ENCODE data around the gene AK1.

Gene AK1

DNA sequence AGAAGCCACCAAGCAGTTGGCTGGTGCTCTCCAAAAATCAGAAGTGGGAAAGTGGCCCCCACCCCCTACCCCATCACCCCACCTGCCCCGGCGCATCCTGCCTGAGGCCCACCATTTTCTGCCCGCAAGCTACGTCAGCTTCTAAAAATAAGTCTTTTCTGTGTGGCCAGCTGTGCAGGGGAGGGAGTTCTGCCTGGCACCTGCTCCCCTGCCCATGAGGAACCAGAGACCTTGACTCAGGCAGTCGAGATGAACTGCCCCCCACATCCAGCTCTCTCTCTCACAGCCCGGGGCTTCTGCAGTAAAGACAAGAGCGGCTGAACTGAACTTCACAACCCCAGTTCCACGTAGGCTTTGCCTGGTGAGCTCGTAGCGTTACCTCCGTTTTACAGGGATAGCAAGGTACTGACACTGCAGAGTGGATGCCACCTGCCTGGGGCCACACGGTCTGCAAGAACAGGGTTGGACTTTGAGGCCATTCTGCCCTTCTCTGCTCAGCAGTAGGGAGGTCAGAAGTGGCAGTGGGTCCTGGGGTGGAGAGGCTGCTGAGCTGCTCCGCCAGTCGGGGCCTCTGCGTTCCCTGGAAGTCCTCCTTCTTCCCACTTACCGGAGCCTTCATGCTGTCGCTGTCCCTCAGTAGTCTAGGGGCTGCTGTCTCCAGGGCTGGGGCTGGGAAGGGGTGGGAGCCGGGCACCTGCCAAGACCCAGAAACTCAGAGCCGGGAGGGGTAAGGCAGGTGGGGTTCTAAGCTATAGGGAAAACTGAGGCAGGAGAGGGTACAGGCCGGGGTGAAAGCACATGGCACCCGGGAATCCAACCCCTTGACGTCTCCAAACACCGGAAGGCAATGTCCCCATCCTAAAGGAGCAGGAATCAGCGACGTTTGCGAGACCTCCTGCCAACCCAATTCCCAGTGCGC is 38.6 kb upstream of the AK1 start:
- Mint-ChIP-seq H3K36me3 (no peaks in the 10 kb centered on the region), H3K27ac (peak overlapping the region; percentile 89), H3K4me1 (ENCODE audit: low read depth) (peaks cover 52% of the 10 kb centered on the region), H3K9me3 (ENCODE audit: low read depth) (no peaks in the 10 kb centered on the region), H3K27me3 (no peaks in the 10 kb centered on the region), H3K4me3 (peak overlapping the region; percentile 91)

DNA sequence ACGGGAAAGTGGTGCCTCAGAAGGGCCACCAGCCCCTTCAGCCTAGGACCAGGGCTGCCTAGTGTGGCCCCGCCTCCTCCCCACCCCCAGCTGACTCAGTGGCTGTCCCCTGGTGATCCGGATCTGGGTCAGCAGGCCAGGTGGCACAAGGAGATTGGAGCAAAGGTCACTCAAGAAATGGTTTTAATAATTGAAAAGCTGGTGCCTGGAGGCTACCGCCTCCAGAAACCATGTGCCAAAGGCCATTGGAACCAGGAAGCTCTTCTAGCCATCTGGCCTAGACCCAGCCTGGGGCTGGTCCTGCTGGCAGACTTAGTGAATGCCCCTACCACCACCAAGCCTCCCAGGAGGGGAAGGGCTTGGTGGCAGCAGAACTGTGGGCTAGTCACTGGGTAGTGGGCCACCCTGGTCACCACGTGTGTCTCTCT is 37.9 kb upstream of the AK1 start:
- H3K4me3 Mint-ChIP-seq = peak overlapping the region; percentile 91
- no peaks in the 10 kb centered on the region for H3K27me3 Mint-ChIP-seq
- H3K9me3 Mint-ChIP-seq (ENCODE audit: low read depth) = no peaks in the 10 kb centered on the region
- no peaks in the 10 kb centered on the region for H3K36me3 Mint-ChIP-seq
- H3K4me1 Mint-ChIP-seq (ENCODE audit: low read depth) = peaks cover 57% of the 10 kb centered on the region
- peak overlapping the region; percentile 89 for H3K27ac Mint-ChIP-seq

DNA sequence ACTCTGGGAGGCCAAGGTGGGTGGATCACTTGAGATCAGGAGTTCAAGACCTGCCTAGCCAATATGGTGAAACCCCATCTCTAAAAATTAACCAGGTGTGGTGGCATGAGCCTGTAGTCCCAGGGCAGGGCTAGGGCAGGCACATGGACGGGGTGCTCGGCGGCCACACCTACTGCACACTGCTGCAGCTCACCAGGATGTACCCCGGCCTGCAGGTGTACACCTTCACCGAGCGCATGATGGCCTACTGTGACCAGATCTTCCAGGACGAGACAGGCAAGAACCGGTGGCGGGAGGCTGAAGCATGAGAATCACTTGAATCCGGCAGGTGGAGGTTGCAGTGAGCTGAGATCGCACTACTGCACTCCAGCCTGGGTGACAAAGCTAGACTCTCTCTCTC is 36.2 kb upstream of the AK1 start:
- Mint-ChIP-seq H3K4me1 (ENCODE audit: low read depth) (peaks cover 48% of the 10 kb centered on the region), H3K36me3 (no peaks in the 10 kb centered on the region), H3K27ac (no peak overlapping the region), H3K9me3 (ENCODE audit: low read depth) (no peaks in the 10 kb centered on the region), H3K27me3 (no peaks in the 10 kb centered on the region), H3K4me3 (no peak overlapping the region)

DNA sequence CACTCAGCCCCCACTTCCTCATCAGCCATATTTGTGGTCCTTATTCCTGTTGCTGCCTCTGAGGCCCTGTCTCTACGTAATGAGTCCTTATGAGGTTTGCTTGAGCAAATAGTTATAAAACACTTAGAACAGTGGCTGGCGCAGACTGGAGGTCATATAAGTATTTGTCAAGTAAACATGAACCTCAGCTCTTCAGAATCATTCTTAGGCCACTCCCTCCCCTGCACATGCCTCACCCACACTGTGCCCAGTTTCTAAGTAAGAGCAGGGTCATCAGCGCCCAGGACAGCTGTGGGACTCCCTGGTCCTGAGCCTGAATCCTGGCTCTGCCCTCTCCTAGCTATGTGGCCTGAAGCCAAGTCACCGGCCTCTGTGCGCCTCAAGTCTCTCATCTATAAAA is 35.4 kb upstream of the AK1 start:
- Mint-ChIP-seq H3K27ac (no peak overlapping the region), H3K4me3 (no peak overlapping the region), H3K4me1 (ENCODE audit: low read depth) (peaks cover 40% of the 10 kb centered on the region), H3K27me3 (no peaks in the 10 kb centered on the region), H3K36me3 (no peaks in the 10 kb centered on the region), H3K9me3 (ENCODE audit: low read depth) (no peaks in the 10 kb centered on the region)

DNA sequence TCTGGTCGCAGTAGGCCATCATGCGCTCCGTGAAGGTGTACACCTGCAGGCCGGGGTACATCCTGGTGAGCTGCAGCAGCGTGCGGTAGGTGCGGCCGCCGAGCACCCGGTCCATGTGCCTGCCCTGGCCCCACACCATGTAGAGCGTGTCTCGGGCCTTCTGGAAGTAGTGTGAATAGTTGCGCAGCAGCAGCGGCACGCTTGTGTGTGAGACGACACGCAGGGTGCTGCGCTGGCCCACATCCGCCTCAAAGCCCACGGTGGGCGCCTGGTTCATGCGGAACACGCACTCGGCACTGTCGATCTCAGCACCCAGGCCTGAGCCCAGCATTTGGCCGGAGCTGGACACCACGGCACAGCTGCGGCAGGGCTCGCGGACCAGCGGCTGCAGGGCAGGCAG is 34.8 kb upstream of the AK1 start:
- H3K27ac Mint-ChIP-seq = peak overlapping the region; percentile 46
- no peaks in the 10 kb centered on the region for H3K36me3 Mint-ChIP-seq
- no peaks in the 10 kb centered on the region for H3K27me3 Mint-ChIP-seq
- no peaks in the 10 kb centered on the region for H3K9me3 Mint-ChIP-seq (ENCODE audit: low read depth)
- peaks cover 34% of the 10 kb centered on the region for H3K4me1 Mint-ChIP-seq (ENCODE audit: low read depth)
- no peak overlapping the region for H3K4me3 Mint-ChIP-seq

DNA sequence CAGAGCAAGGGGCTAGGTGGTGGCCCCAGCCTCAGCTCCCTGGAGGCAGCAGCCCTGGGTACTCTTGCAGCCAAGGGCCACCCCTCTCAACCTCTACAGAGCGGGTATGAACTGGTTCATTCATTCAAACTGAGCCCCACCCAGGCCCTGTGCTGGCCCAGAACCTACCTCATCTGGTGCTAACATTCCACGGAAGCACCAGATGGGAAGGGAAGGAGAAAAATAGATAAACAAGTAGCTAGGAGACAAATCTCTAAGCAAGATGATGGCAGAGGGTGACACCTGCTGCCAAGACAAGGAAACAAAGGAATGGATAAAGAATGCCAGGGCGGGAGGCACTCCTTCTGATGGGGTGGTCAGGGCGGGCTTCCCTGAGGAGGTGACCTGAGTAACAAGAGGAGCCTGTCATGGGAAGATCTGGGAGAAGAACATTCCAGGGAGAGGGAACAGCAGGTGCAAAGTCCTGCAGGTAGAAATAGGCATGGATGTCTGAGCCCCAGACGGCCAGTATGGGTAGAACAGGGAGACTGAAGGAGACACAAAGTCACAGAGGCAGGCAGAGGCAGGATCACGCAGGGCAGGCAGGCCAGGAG is 33.2 kb upstream of the AK1 start:
- H3K27me3 Mint-ChIP-seq = no peaks in the 10 kb centered on the region
- no peak overlapping the region for H3K4me3 Mint-ChIP-seq
- peaks cover 41% of the 10 kb centered on the region for H3K4me1 Mint-ChIP-seq (ENCODE audit: low read depth)
- H3K27ac Mint-ChIP-seq = peak overlapping the region; percentile 79
- H3K9me3 Mint-ChIP-seq (ENCODE audit: low read depth) = no peaks in the 10 kb centered on the region
- H3K36me3 Mint-ChIP-seq = no peaks in the 10 kb centered on the region

DNA sequence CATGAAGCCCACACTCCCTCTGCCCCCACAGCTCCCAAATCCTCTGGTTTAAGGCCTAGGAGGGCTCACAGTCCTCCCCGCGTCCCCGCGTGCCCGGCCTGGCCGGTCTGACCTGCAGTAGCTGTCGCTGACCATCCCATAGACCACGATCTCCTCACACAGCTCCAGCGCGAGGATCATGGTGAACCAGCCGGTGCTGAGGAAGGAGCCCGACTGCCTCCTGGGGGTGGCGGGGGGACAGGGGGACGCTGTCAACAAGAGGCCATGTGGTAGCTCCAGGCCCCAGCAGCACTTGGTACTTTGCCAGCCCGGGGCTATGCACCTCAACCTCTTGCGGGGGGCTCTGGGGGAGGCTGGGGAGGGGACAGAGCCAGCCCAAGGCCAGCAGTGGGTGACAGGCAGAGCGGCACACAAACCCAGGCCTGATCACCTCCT is 32.4 kb upstream of the AK1 start:
- H3K4me3 Mint-ChIP-seq = no peak overlapping the region
- no peaks in the 10 kb centered on the region for H3K9me3 Mint-ChIP-seq (ENCODE audit: low read depth)
- H3K36me3 Mint-ChIP-seq = no peaks in the 10 kb centered on the region
- H3K4me1 Mint-ChIP-seq (ENCODE audit: low read depth) = peaks cover 43% of the 10 kb centered on the region
- H3K27me3 Mint-ChIP-seq = no peaks in the 10 kb centered on the region
- peak overlapping the region; percentile 34 for H3K27ac Mint-ChIP-seq

DNA sequence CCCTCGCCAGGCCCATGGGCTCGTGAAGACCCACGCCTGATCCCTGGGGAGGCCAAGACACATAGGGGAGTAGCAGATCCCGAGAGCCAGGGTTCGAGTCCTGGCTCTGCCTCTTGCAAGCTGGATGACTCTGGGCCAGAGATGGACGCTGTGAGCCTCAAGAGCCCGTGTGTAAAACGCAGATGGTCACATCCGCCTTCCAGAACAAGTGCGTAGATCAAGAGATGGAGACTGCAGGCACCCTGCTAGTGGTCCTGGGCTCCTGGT is 31.1 kb upstream of the AK1 start:
- Mint-ChIP-seq H3K27ac (no peak overlapping the region), H3K36me3 (no peaks in the 10 kb centered on the region), H3K27me3 (no peaks in the 10 kb centered on the region), H3K4me3 (no peak overlapping the region), H3K9me3 (ENCODE audit: low read depth) (no peaks in the 10 kb centered on the region), H3K4me1 (ENCODE audit: low read depth) (peaks cover 51% of the 10 kb centered on the region)

DNA sequence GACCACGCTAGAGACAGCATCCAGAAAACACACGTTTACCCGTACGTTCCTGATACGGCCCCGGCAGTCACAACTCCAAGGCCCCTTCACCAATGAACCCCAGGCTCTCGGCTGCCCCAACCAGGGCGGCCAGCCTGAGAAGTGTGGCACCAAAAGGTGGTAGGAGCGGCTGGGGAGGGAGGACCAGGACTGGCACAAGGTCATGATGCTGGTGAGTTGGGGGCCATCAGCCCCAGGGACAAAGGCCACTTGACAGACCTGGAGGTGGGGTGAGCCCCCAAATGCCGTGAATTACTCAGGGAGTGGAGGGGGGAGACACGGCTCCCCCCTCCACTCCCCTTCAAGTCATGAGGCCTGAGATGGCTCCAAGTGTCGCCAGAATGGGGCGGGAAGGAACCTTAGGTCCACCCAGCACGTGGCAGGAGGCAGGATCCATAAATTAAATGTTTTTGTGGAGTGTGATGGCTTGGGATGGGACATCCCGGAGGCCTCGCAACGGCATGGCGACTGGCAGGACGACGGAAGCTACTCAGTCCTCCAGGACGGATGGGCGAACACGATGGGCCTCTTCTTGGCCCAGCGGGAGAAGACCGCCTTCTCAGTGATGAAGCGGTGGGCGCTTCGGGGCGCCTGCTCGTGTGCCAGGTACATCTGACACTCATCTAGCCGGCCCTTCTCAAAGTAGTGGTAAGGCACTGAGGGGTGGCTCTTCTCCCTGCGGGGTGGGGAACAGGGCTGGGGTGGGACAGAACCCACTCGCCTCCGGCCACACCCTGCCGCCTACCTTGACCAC is 30.6 kb upstream of the AK1 start:
- Mint-ChIP-seq H3K36me3 (no peaks in the 10 kb centered on the region), H3K4me3 (no peak overlapping the region), H3K27me3 (no peaks in the 10 kb centered on the region), H3K4me1 (ENCODE audit: low read depth) (peaks cover 55% of the 10 kb centered on the region), H3K9me3 (ENCODE audit: low read depth) (no peaks in the 10 kb centered on the region), H3K27ac (peak overlapping the region; percentile 35)

DNA sequence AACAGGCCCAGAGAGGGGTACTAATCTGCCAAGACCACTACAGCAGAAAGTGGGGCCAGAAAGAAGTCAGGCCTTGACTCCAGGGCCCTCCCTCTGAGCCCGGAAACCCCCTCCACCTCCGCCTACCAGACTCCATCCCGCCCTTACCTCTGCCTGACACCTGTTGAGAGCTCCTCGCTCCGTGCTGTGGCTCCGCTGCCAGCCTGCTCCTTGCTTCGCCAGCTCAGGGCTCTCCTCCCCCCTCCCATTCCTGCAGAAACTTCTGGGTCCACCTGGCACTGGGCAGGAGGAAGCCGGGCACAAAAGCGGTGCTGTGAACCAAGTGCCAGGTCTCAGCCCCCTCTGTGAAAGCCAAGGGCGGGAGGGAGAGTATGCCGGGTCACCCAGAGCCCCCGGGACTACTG is 28.3 kb upstream of the AK1 start:
- H3K27ac Mint-ChIP-seq = peak overlapping the region; percentile 100

DNA sequence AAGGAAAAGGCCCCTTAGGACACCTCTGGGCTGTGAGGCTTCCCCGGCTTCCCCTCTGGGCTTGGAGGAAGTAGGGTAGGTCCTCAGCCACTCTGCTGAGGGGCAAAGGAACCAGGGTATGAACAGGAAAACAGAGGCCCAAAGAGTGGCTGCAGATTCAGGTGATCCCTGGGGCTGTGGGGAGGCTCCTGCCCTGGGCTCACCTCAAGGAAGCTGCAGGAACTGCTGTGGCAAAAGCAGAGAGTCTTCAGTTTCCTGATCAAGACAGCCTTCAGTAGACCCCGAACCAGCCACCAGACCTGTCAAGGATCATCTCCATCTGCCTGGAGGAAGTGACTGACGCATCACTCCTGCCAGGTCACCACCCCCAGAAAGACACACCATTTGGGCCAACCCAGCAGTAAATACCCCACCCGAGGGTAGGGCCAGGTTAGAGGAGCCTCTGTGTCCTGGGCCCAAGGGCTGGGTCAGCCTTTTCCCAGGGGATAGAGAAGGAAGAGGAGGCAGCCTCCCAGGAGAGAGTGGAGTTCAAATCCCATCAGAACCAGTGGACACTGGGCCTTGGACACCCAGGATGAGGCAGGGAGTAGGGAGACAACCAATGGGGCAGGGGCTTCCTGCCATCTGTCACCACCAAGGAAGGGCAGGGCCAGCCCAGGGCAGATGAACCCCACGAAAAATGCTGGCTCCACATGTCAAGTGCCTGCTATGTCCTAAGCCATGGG is 27.7 kb upstream of the AK1 start:
- Mint-ChIP-seq H3K27me3 (no peaks in the 10 kb centered on the region), H3K4me3 (peak overlapping the region; percentile 91), H3K36me3 (no peaks in the 10 kb centered on the region), H3K9me3 (ENCODE audit: low read depth) (no peaks in the 10 kb centered on the region), H3K27ac (peak overlapping the region; percentile 100), H3K4me1 (ENCODE audit: low read depth) (peaks cover 48% of the 10 kb centered on the region)

More for the DNA sequence above, 28.3 kb upstream of the AK1 start:
- no peaks in the 10 kb centered on the region for H3K9me3 Mint-ChIP-seq (ENCODE audit: low read depth)
- H3K4me3 Mint-ChIP-seq = peak overlapping the region; percentile 91
- no peaks in the 10 kb centered on the region for H3K27me3 Mint-ChIP-seq
- H3K36me3 Mint-ChIP-seq = no peaks in the 10 kb centered on the region
- peaks cover 50% of the 10 kb centered on the region for H3K4me1 Mint-ChIP-seq (ENCODE audit: low read depth)

DNA sequence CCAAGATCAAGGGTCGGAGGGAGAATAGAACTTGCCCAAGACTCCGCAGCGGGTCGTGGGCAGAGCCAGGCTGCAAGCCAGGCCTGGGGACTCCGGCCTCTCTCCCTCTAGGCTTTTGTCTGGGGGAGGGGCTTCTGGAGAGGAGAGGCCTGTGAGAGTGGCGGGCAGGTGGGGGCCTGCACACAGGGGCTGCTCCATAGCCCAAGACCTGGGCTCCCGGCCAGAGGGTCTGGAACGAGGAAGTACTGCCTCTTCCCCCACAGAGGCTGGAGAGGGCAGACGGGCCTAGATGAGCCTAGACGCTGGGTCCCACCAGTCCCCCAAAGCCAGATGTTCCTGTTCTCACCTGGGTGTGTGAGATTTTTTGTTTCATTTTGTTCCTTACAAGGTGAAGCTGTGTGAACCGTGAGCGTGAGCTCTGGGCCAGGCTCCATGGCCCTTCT is 27.1 kb upstream of the AK1 start:
- peak overlapping the region; percentile 91 for H3K4me3 Mint-ChIP-seq
- no peaks in the 10 kb centered on the region for H3K27me3 Mint-ChIP-seq
- peak overlapping the region; percentile 100 for H3K27ac Mint-ChIP-seq
- H3K36me3 Mint-ChIP-seq = no peaks in the 10 kb centered on the region
- no peaks in the 10 kb centered on the region for H3K9me3 Mint-ChIP-seq (ENCODE audit: low read depth)
- peaks cover 54% of the 10 kb centered on the region for H3K4me1 Mint-ChIP-seq (ENCODE audit: low read depth)

DNA sequence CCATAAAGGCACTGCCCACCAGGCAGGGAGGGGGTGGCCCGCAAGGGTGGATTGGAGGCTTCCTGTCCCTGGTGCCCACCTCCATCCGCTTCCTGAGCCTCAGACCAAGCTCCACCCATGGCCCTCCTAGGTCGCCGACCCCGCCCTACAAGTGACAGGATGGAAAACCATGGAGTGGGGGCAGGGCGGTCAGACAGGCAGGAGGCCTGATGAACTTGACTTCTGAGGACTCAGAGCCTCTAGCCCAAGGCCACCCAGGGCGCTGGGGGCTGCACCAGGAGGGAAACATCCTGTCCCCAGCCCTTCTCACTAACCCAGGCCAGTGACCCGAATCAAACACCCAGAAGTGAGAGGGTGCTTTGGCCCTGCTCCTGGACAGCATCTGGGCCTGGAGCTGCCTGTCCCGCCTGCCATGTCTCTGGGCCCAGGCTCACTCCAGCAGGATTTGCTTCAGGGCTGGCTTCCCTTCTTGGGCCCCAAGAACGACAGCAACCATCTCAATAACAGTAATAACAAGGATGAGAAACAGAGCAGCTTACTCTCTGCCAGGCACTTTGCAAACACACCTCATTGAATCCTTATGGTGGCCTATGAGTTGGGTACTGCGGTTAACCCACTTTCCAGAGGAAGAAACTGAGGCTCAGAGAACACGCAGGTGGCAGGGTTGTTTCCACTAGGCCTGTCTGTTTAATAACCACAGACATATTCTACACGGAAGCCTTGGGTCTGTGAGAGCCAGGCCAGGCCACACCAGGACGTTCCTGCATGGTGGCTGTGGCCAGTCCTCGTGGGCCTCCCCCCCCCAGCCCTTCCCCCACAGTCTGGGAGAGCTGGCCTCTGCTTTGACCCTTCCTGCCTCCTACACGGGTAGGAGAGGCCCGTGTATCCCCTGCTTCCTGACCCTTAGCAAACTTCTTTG is 26.3 kb upstream of the AK1 start:
- no peaks in the 10 kb centered on the region for H3K9me3 Mint-ChIP-seq (ENCODE audit: low read depth)
- H3K4me3 Mint-ChIP-seq = peak overlapping the region; percentile 91
- H3K27ac Mint-ChIP-seq = peak overlapping the region; percentile 100
- H3K4me1 Mint-ChIP-seq (ENCODE audit: low read depth) = peaks cover 54% of the 10 kb centered on the region
- H3K27me3 Mint-ChIP-seq = no peaks in the 10 kb centered on the region
- no peaks in the 10 kb centered on the region for H3K36me3 Mint-ChIP-seq

Measured in activated naive CD8-positive, alpha-beta T cell (primary cell).